Common myeloid progenitor, CD34-positive (primary cell): ENCODE results near the gene PRICKLE4.

Experiments used
- CTCF ChIA-PET: fragments of 350-600 bp; sonication (Branson Sonifier 250); formaldehyde crosslinking; loops from one replicate; lab custom pipeline; 2021; ENCODE audit warnings: antibody characterized with exemption; lab: Charles Lee
- POLR2A ChIA-PET: fragments of 350-600 bp; sonication (Branson Sonifier 250); formaldehyde crosslinking; loops from one replicate; lab custom pipeline; 2021; ENCODE audit warnings: antibody characterized with exemption; lab: Charles Lee
- DNase-seq, 3 donors: peaks; one replicate each; pipeline versions ENCODE4 v3.0.0 to v3.0.0-alpha.2; 2013
- H3K27ac ChIP-seq, 2 experiments: 1 replicate in 1 of 2; 2 replicates in 1 of 2; pipeline ENCODE4 v1.7.0; 2013; ENCODE audit warnings: inconsistent platforms in 2 of 2, low read length in 2 of 2, mild to moderate bottlenecking in 2 of 2, low read depth in 1 of 2, moderate library complexity in 1 of 2; ENCODE audit not compliant: severe bottlenecking in 2 of 2, insufficient read depth in 1 of 2, poor library complexity in 1 of 2
- H3K27me3 ChIP-seq, 5 experiments: replicated peaks in 2 of 5; 1 replicate in 3 of 5; 2 replicates in 2 of 5; pipeline versions ENCODE4 v1.6.1 to v1.7.0; 2013; ENCODE audit warnings: low read length in 4 of 5, mild to moderate bottlenecking in 2 of 5, moderate library complexity in 2 of 5, inconsistent platforms in 1 of 5; ENCODE audit not compliant: insufficient read depth in 5 of 5, control insufficient read depth in 4 of 5
- H3K36me3 ChIP-seq, 4 experiments: 1 replicate in 2 of 4; 2 replicates in 2 of 4; pipeline versions ENCODE4 v1.6.1 to v1.7.0; 2013; ENCODE audit warnings: low read length in 3 of 4, control low read depth in 1 of 4, mild to moderate bottlenecking in 1 of 4; ENCODE audit not compliant: control insufficient read depth in 4 of 4, insufficient read depth in 4 of 4
- H3K4me1 ChIP-seq, 4 experiments: 1 replicate in 3 of 4; 2 replicates in 1 of 4; pipeline versions ENCODE4 v1.6.1 to v1.7.1; 2013; ENCODE audit warnings: low read length in 3 of 4, mild to moderate bottlenecking in 3 of 4, control low read depth in 1 of 4, inconsistent platforms in 1 of 4, moderate library complexity in 1 of 4; ENCODE audit not compliant: control insufficient read depth in 4 of 4, insufficient read depth in 4 of 4; ENCODE audit errors: control extremely low read depth in 1 of 4
- H3K4me3 ChIP-seq, 7 experiments: 1 replicate in 4 of 7; 2 replicates in 3 of 7; pipeline versions ENCODE4 v1.5.1 to v1.7.0; 2013; ENCODE audit warnings: mild to moderate bottlenecking in 7 of 7, low read length in 6 of 7, moderate library complexity in 6 of 7, inconsistent platforms in 2 of 7, low read depth in 2 of 7, control low read depth in 1 of 7; ENCODE audit not compliant: insufficient read depth in 4 of 7, control insufficient read depth in 1 of 7; ENCODE audit errors: extremely low read depth in 1 of 7
- H3K9me3 ChIP-seq, 5 experiments: 1 replicate in 4 of 5; 2 replicates in 1 of 5; pipeline versions ENCODE4 v1.6.1 to v1.7.1; 2013; ENCODE audit warnings: low read length in 4 of 5, mild to moderate bottlenecking in 2 of 5, inconsistent platforms in 1 of 5, low read depth in 1 of 5, moderate library complexity in 1 of 5; ENCODE audit not compliant: control insufficient read depth in 4 of 5, insufficient read depth in 2 of 5; ENCODE audit errors: control extremely low read depth in 1 of 5
- WGBS: methylation state at CpG from one replicate; pipeline ENCODE4 v1.1.5; 2013; ENCODE audit not compliant: insufficient coverage; 5-methylcytosine and 5-hydroxymethylcytosine counted together

PRICKLE4 gene

DNA sequence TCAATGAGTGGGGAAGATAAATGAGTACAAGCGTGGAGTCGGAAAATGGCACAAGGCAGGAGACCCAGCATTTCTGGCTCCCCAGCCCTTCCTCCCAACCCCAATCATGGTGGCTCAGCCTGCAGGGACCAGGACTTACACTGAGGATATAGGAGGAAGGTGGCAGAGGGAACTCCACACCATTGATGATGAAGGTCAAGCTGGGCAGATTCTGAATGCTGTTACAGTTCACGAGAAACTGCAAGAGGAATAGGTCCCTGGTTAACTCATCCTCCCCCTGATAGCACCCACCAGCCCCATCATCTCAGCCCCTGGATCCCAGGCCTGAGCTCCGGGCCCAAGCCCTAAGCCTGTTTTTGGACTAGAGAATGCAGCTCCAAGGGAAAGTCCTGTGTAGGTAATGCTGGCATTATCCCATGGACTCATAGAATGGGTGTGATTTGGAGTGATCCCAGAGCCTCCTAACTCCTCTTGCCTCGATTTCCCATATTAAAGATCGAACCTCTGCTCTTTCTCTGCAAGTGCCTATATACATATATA, 42.9 kb upstream of the PRICKLE4 start:
- H3K9me3 ChIP-seq, result no peaks in the 10 kb centered on the region
- peaks cover 0 to 29% (median 19%) of the 10 kb centered on the region in 4 experiments for H3K4me1 ChIP-seq
- 100% methylated on average over 1 of the region's 6 CpGs for WGBS
- H3K27ac ChIP-seq, result no peak overlapping the region
- CTCF ChIA-PET, result interaction anchor here (1.0 to 6.3 kb wide), 3 partner anchors 30 to 37 kb away, joined by 3 to 68 read pairs (median 7); no protein-coding TSS in a partner anchor
- no peak for DNase-seq
- H3K36me3 ChIP-seq, result no peaks in the 10 kb centered on the region
- POLR2A ChIA-PET, result no interaction called here
- no peaks in the 10 kb centered on the region for H3K27me3 ChIP-seq
- no peak overlapping the region for H3K4me3 ChIP-seq

DNA sequence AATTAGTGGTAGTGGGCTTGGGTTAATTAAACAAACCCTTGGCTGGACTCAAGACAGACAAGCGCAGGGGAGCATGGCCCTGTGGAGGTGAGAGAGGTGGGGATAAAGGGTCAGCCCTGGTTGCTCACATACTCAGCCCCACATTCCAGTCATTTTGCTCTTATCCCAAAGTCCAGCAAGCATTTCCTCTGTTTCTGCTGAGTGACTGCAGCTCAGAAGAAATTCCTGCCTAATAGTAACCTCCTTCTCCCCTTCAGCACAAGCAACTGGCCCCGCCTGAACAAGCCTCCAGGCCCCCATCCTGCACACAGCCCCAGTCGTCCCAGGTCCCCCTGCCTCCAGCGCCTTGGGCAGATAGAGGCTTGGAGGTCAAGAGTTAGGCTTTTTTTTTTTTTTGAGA, 41.5 kb upstream of the PRICKLE4 start:
- CTCF ChIA-PET, result no interaction called here
- POLR2A ChIA-PET, result interaction anchor here (0.6 kb wide), 1 partner anchor 30 kb away, joined by 3 read pairs; no protein-coding TSS in a partner anchor
- no peak overlapping the region for H3K4me3 ChIP-seq
- H3K27ac ChIP-seq, result no peak overlapping the region
- H3K36me3 ChIP-seq, result no peaks in the 10 kb centered on the region
- peaks cover 0 to 15% (median 5%) of the 10 kb centered on the region in 4 experiments for H3K4me1 ChIP-seq
- no peaks in the 10 kb centered on the region for H3K9me3 ChIP-seq
- H3K27me3 ChIP-seq, result no peaks in the 10 kb centered on the region
- WGBS, result 100% methylated on average over 3 of the region's 4 CpGs
- no peak for DNase-seq

- Histone ChIP-seq H3K27ac (no peak overlapping the region), H3K36me3 (no peaks in the 10 kb centered on the region), H3K4me3 (no peak overlapping the region), H3K9me3 (no peaks in the 10 kb centered on the region), H3K27me3 (no peaks in the 10 kb centered on the region), H3K4me1 (peaks cover 0 to 6% (median 5%) of the 10 kb centered on the region in 4 experiments)
- no peak for DNase-seq
- 91% methylated on average over 9 of the region's 13 CpGs for WGBS
- CTCF ChIA-PET, result interaction anchor here (1.2 to 1.4 kb wide), 3 partner anchors 10 to 35 kb away, joined by 3 to 4 read pairs (median 3); no protein-coding TSS in a partner anchor
- POLR2A ChIA-PET, result no interaction called here
These were observed 40.0 kb upstream of the PRICKLE4 start for GRCh38 chr6:41740366-41741162.

- Histone ChIP-seq H3K9me3 (no peaks in the 10 kb centered on the region), H3K36me3 (no peaks in the 10 kb centered on the region), H3K27ac (no peak overlapping the region), H3K27me3 (no peaks in the 10 kb centered on the region), H3K4me3 (no peak overlapping the region), H3K4me1 (no peaks in the 10 kb centered on the region)
- POLR2A ChIA-PET, result no interaction called here
- 93% methylated on average over 19 of the region's 20 CpGs for WGBS
- DNase-seq, result no peak
- CTCF ChIA-PET, result interaction anchor here (0.9 to 1.8 kb wide), 4 partner anchors 9 to 45 kb away, joined by 3 to 6 read pairs (median 3); partner anchors contain the start of gene TOMM6
These were observed 38.7 kb upstream of the PRICKLE4 start for GRCh38 chr6:41741625-41742490.

GRCh38 chr6:41743406-41744235, 37.0 kb upstream of the PRICKLE4 start:
- ChIA-PET CTCF (interaction anchor here (1.3 to 1.8 kb wide), 2 partner anchors 13 to 32 kb away, joined by 4 to 6 read pairs; no protein-coding TSS in a partner anchor), POLR2A (no interaction called here)
- H3K4me1 ChIP-seq, result no peaks in the 10 kb centered on the region
- no peaks in the 10 kb centered on the region for H3K27me3 ChIP-seq
- no peaks in the 10 kb centered on the region for H3K9me3 ChIP-seq
- 95% methylated on average over 6 of the region's 6 CpGs for WGBS
- H3K27ac ChIP-seq, result no peak overlapping the region
- no peak overlapping the region for H3K4me3 ChIP-seq
- no peaks in the 10 kb centered on the region for H3K36me3 ChIP-seq
- DNase-seq, result no peak

DNA sequence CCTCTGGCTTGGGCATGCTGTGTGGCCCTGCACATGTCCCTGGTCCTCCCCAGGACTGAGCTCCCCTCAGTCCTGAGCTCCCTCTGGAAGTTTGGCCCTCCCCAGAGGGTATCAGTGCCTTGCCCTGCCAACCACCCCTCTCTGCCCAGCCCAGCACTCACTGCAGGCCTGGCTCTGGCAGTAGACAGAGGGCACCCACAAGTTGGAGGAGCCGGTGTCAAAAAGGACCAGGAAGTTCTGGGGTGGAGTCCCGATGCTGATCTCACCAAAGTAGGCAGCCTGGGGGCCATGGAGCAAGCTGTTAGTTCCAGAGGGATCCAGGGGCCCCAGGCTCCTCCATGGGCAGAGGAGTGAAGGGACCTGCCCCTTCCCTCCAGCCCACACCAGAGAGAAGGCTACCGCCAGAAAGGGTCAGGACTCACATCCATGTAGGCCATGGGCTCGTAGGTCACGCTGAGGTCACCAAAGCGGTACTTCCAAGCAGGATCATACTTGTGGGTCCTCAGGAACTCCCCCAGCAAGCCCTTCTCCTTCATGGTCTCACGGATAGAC, 36.3 kb upstream of the PRICKLE4 start:
- CTCF ChIA-PET, result interaction anchor here (1.3 kb wide), 1 partner anchor 12 kb away, joined by 4 read pairs; no protein-coding TSS in a partner anchor
- Histone ChIP-seq H3K36me3 (no peaks in the 10 kb centered on the region), H3K27me3 (no peaks in the 10 kb centered on the region), H3K9me3 (no peaks in the 10 kb centered on the region), H3K4me3 (no peak overlapping the region), H3K27ac (no peak overlapping the region), H3K4me1 (no peaks in the 10 kb centered on the region)
- WGBS, result 93% methylated on average over 7 of the region's 7 CpGs
- POLR2A ChIA-PET, result no interaction called here
- no peak for DNase-seq
